Measurements from ENCODE around the gene APOA4. TPM values are rescaled to one million over a fixed set of nuclear protein-coding genes. Genes with fewer than 3 reads are reported as not detected.

Gene APOA4
- total and polyA plus RNA-seq, 2 experiments from 2014 or later: 0.86 to 2.1 TPM

DNA sequence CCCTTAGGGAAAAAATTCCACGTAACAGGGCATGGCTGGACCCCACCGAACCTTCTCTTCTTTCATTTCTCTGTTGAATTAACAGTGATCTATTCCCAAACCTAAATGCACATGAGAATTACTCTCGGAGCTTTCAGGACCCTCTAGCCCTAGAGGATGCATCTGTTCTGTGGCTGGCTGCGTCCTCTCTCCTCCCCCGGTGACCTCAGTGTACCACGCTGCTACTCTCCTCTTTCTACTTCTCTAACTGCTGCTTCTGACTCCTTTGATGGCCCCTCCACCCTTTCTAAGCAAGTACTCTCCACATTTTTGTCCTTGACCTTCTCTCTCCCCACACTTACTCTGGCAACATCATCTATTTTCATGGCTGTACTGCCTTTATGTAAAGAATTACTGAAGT, 26.4 kb upstream of the APOA4 start:
- peaks cover 40% of the 10 kb centered on the region for H3K36me3 ChIP-seq
- no peak overlapping the region for H3K4me3 ChIP-seq
- no peak overlapping the region for H3K27ac ChIP-seq
- no peaks in the 10 kb centered on the region for H3K27me3 ChIP-seq
- no peak for DNase-seq (ENCODE audit: low read depth in 1 of 2, low spot score in 1 of 2)
- H3K9me3 ChIP-seq (ENCODE audit: low read depth): no peaks in the 10 kb centered on the region
- no peak for TF ChIP-seq CTCF (IDR thresholded peaks at IDR 0.05; ENCODE audit: low read depth, low read length)
- H3K4me1 ChIP-seq (ENCODE audit: low read depth): no peaks in the 10 kb centered on the region

- TF ChIP-seq CTCF (IDR thresholded peaks at IDR 0.05; ENCODE audit: low read depth, low read length): no peak
- no peak overlapping the region for H3K4me3 ChIP-seq
- no peaks in the 10 kb centered on the region for H3K9me3 ChIP-seq (ENCODE audit: low read depth)
- no peaks in the 10 kb centered on the region for H3K4me1 ChIP-seq (ENCODE audit: low read depth)
- H3K36me3 ChIP-seq: peaks cover 40% of the 10 kb centered on the region
- DNase-seq (ENCODE audit: low read depth in 1 of 2, low spot score in 1 of 2): no peak
- no peak overlapping the region for H3K27ac ChIP-seq
- no peaks in the 10 kb centered on the region for H3K27me3 ChIP-seq
Measured at GRCh38 chr11:116849060-116849459, 26.0 kb upstream of the APOA4 start.

DNA sequence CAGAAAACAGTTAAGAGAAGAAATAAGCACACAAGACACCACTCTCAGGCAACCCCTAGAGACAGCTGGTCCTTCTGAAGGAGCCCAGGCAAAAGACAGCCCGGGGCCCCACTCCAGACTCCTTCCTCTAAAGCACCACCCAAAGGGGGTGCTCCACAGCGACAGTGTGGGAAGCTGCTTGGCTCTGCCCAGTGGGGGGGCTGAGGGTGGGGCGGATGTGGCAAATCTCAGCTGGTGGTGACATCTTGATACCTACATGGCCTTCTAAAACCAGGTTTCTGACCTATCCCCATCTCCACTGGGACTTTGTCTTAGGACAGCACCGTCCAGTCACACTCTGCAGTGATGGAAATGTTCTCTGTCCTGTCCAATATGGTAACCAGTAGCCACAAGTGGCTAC, 24.5 kb upstream of the APOA4 start:
- TF ChIP-seq CTCF (IDR thresholded peaks at IDR 0.05; ENCODE audit: low read depth, low read length): no peak
- Histone ChIP-seq H3K36me3 (peaks cover 41% of the 10 kb centered on the region), H3K4me3 (no peak overlapping the region), H3K27me3 (no peaks in the 10 kb centered on the region), H3K4me1 (ENCODE audit: low read depth) (no peaks in the 10 kb centered on the region), H3K27ac (no peak overlapping the region), H3K9me3 (ENCODE audit: low read depth) (no peaks in the 10 kb centered on the region)
- DNase-seq (ENCODE audit: low read depth in 1 of 2, low spot score in 1 of 2): no peak

GRCh38 chr11:116844722-116845121, 21.6 kb upstream of the APOA4 start:
- Histone ChIP-seq H3K27me3 (no peaks in the 10 kb centered on the region), H3K9me3 (ENCODE audit: low read depth) (no peaks in the 10 kb centered on the region), H3K4me1 (ENCODE audit: low read depth) (no peaks in the 10 kb centered on the region), H3K4me3 (no peak overlapping the region), H3K27ac (no peak overlapping the region), H3K36me3 (peaks cover 41% of the 10 kb centered on the region)
- DNase-seq (ENCODE audit: low read depth in 1 of 2, low spot score in 1 of 2): no peak
- no peak for TF ChIP-seq CTCF (IDR thresholded peaks at IDR 0.05; ENCODE audit: low read depth, low read length)

DNA sequence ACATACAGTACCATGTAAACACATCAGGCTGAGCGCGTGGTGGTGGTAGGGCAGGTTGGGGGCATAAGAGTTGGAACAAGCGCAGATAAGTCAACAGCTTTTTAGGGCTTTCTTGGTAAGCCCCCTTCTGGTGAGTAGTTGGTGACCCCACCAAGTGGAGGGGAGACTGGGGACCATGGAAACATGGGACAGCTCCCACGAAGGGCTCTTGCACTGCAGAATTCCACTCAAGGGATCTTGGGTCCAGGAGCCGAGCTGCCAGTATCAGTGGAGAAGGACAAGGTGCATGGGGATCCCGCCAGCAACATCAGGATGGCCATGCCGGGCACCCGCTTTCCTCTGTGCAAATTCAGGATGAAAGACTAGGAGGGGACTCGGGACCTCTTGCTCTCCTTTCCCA, 20.6 kb upstream of the APOA4 start:
- no peaks in the 10 kb centered on the region for H3K9me3 ChIP-seq (ENCODE audit: low read depth)
- TF ChIP-seq CTCF (IDR thresholded peaks at IDR 0.05; ENCODE audit: low read depth, low read length): no peak
- H3K36me3 ChIP-seq: peaks cover 37% of the 10 kb centered on the region

GRCh38 chr11:116842909-116843308, 19.8 kb upstream of the APOA4 start:
- TF ChIP-seq CTCF (IDR thresholded peaks at IDR 0.05; ENCODE audit: low read depth, low read length): no peak
- peaks cover 6% of the 10 kb centered on the region for H3K4me1 ChIP-seq (ENCODE audit: low read depth)
- DNase-seq (ENCODE audit: low read depth in 1 of 2, low spot score in 1 of 2): no peak
- H3K4me3 ChIP-seq: no peak overlapping the region
- H3K27me3 ChIP-seq: no peaks in the 10 kb centered on the region
- H3K27ac ChIP-seq: peak overlapping the region; percentile 13
- H3K9me3 ChIP-seq (ENCODE audit: low read depth): no peaks in the 10 kb centered on the region
- H3K36me3 ChIP-seq: peaks cover 32% of the 10 kb centered on the region

More for the DNA sequence above, 20.6 kb upstream of the APOA4 start:
- Histone ChIP-seq H3K27me3 (no peaks in the 10 kb centered on the region), H3K4me3 (no peak overlapping the region), H3K27ac (no peak overlapping the region), H3K4me1 (ENCODE audit: low read depth) (no peaks in the 10 kb centered on the region)
- no peak for DNase-seq (ENCODE audit: low read depth in 1 of 2, low spot score in 1 of 2)
